GM12874 (cell line): ENCODE results near the gene ZNF138.

Source experiments
- TF ChIP-seq, protein P1 (sequence below): IDR thresholded peaks from 2 replicates; pipeline ENCODE4 v1.5.1; 2011; ENCODE audit warnings: low read depth, mild to moderate bottlenecking, control low read depth, low read length, moderate library complexity; ENCODE audit not compliant: insufficient read depth

The ZNF138 gene

DNA sequence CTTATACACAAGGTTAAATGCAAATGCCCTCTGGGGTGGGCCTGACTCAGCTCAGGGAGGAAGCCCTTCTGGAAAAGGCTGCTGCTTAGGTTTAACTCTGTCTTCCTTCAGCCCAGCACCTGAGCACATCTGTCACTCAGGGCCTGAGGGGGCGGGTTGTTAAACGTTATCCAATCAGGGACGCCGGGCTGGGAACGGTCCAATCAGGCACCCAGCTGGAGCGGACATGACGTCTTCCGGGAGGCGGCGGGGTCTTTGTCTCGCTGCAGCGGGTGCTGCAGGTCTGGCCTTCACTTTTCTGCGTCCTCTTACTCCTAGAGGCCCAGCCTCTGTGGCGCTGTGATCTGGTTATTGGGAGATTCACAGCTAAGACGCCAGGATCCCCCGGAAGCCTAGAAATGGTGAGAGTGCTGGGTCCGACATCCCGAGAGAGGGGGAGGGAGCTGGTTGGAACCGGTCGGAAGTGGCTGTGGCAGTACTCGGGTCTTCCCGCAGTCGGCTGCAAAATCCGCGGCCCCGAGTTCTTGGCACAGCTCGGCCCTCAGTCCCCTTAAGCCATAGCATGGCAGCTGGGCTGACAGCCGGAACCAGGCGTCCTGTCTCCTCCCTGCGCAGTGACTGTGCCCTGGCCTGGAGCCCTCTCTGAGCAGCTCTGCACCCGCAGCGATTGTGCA, at the start of gene ZNF138:
ZNF138 (plus strand) TSS at position 258 of the 674 bp plus-strand sequence; CDS start at position 399, 141 bp downstream.
- TF ChIP-seq, protein P1, sequence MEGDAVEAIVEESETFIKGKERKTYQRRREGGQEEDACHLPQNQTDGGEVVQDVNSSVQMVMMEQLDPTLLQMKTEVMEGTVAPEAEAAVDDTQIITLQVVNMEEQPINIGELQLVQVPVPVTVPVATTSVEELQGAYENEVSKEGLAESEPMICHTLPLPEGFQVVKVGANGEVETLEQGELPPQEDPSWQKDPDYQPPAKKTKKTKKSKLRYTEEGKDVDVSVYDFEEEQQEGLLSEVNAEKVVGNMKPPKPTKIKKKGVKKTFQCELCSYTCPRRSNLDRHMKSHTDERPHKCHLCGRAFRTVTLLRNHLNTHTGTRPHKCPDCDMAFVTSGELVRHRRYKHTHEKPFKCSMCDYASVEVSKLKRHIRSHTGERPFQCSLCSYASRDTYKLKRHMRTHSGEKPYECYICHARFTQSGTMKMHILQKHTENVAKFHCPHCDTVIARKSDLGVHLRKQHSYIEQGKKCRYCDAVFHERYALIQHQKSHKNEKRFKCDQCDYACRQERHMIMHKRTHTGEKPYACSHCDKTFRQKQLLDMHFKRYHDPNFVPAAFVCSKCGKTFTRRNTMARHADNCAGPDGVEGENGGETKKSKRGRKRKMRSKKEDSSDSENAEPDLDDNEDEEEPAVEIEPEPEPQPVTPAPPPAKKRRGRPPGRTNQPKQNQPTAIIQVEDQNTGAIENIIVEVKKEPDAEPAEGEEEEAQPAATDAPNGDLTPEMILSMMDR = no peak

DNA sequence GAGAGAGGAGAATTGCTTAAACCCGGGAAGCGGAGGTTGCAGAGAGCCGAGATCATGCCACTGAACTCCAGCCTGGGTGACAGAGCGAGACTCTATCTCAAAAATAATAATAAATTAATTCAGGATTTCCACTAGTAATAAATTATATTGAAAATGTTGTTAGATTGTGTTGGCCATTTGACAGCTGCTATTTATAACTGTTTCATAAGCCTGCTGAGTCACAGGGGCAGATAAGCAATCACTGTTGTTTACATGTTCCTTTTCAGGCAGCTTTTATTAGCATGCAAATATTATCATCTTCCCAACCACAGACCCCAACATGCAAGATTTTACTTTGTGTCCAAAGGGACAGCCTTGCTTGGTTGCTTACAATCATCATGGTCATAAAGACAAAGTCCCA, 49.5 kb upstream of the ZNF138 start:
- TF ChIP-seq, protein P1 = no peak

DNA sequence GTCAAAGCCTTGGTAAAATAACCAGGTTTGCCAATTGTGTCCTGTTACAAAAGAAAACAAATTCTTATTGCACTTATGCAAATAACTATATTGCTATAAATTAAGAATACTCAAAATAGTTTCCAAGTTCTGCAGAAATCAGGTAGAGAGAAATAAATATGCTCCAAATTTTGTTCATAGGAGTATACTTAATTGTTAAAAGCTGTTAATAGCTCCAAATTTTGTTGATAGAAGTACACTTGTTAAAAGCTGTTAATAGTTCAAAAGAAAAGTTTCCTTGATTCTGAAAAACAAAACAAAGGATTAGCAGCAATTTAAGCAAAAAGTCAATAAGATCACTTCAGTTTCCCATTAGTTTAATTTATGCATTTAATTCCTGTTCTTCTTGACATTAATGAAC, 46.4 kb upstream of the ZNF138 start:
- TF ChIP-seq, protein P1 = no peak

DNA sequence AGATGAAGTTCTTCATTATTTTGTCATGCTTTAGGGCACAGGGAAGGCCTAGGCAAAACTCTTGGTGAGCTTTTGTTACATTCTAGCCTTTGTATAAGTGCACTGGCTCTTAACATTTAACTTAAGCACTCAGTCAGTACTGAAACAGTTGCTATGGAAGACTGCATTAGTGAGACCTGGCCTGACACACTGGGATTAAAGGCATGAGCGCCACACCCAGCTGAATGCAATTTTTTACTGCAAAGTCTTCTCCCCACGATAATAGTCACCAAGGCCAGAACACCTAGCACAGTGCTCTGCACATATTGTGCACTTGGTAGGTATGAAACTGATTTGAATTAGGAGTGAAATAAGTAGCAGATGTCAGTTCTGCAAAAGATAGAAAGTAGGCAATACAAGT, 41.2 kb upstream of the ZNF138 start:
- TF ChIP-seq, protein P1 = no peak

DNA sequence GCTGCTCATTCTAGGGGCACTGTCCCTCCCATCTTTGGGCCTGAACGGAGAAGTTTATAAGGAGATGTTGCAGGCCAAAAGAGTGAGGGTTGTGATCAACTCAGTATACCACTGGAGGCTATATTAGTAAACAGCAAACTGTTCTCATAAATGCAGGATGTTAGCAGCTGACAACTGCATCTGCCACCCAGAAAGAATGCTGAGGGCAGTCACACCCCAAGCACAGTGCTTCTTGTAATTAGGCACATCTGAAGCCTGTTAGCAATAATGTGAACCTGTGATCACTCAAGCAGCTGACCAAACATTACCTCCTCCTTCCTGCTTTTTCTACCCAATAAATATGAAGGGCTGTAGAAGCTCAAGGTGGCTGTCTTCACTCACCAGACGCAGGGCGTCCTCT, 38.4 kb upstream of the ZNF138 start:
- TF ChIP-seq, protein P1 = no peak

DNA sequence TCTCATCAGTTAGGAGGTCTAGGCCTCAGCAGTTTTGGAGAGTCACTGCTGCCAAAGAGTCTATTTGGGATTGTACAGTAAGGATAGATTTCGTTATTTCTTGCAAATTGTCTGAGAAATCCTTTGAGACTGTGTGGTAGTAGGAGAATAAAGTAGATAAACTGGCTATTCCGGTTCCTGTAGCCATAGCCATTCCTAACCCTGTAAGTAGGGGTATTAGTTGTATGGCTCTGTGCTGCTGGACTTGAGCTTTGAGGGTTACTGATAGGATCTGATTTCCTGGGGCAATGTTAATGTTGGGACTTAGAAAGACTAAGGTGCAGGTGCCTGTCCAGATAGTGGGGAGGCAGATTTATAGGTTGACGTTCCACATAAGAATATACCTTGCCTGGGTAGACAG, 36.1 kb upstream of the ZNF138 start:
- TF ChIP-seq, protein P1 = no peak

DNA sequence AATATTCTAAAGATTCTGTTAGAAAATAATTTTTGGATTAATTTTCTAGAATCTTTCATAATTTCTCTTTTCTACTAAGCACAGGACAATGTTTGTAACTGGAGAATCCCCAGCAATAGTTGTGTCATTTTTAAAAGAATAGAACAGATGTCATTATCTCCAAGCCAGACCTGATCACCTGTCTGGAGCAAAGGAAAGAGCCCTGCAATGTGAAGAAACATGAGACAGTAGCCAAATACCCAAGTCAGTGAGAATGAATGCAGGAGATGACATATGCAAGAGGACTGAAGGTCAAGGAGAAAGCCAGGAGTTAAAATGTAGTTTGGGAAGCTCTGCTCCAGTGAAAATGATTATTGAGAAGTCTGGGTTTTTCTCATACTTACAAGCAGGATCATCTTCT, 25.4 kb upstream of the ZNF138 start:
- TF ChIP-seq, protein P1 = no peak
